MG63 (cell line): ENCODE data around the gene DNAH11. TPM values are rescaled to one million over a fixed set of nuclear protein-coding genes. Genes with fewer than 3 reads are reported as not detected.
"Not testable (repeated sequence)": the region's sequence is repeated elsewhere in the genome, so short reads cannot be mapped to it uniquely, and the experiment has no call there.

Experiments used
- DNase-seq: peaks from one replicate; pipeline ENCODE4 v3.0.0-alpha.2; 2020
- H3K27me3 ChIP-seq: fragments of 250-450 bp; sonication (Bioruptor Pico); 2 replicates; pipeline ENCODE4 v1.5.1; 2020; ENCODE audit warnings: mild to moderate bottlenecking, moderate library complexity
- H3K36me3 ChIP-seq: fragments of 250-450 bp; sonication (Bioruptor Pico); 2 replicates; pipeline ENCODE4 v1.5.1; 2020; ENCODE audit warnings: mild to moderate bottlenecking, moderate library complexity
- H3K4me3 ChIP-seq: fragments of 250-450 bp; sonication (Bioruptor Pico); 2 replicates; pipeline ENCODE4 v1.5.1; 2020; ENCODE audit warnings: mild to moderate bottlenecking, moderate library complexity
- H3K9me3 ChIP-seq: fragments of 250-450 bp; sonication (Bioruptor Pico); 2 replicates; pipeline ENCODE4 v1.5.1; 2020; ENCODE audit warnings: mild to moderate bottlenecking, moderate library complexity
- total RNA-seq: library from RNA; depleted of rRNA; stranded (reverse); fragments of >200 nt; shearing (Covaris generic); gene quantifications from 2 replicates; pipeline ENCODE4 v1.2.3, GENCODE V29; 2014; ENCODE audit warnings: low replicate concordance

DNAH11 gene
- total RNA-seq, 1 experiment from 2014 or later, result not detected

GRCh38 chr7:21912305-21912704, 369.5 kb downstream of the DNAH11 start:
- peaks cover 70% of the 10 kb centered on the region for H3K36me3 ChIP-seq
- H3K9me3 ChIP-seq, result no peaks in the 10 kb centered on the region
- H3K4me3 ChIP-seq, result no peak overlapping the region
- H3K27me3 ChIP-seq, result no peaks in the 10 kb centered on the region
- peak; percentile 95 for DNase-seq

- H3K4me3 ChIP-seq, result no peak overlapping the region
- no peaks in the 10 kb centered on the region for H3K27me3 ChIP-seq
- peaks cover 62% of the 10 kb centered on the region for H3K36me3 ChIP-seq
- no peaks in the 10 kb centered on the region for H3K9me3 ChIP-seq
- DNase-seq, result no peak
Measured at GRCh38 chr7:21912931-21913780, 370.3 kb downstream of the DNAH11 start.

GRCh38 chr7:21914671-21915070, 371.8 kb downstream of the DNAH11 start:
- no peaks in the 10 kb centered on the region for H3K27me3 ChIP-seq
- no peak overlapping the region for H3K4me3 ChIP-seq
- H3K9me3 ChIP-seq, result no peaks in the 10 kb centered on the region
- H3K36me3 ChIP-seq, result peaks cover 47% of the 10 kb centered on the region
- DNase-seq, result no peak

- Histone ChIP-seq H3K27me3 (no peaks in the 10 kb centered on the region), H3K36me3 (peaks cover 43% of the 10 kb centered on the region), H3K9me3 (no peaks in the 10 kb centered on the region), H3K4me3 (no peak overlapping the region)
- DNase-seq, result no peak
Measured at GRCh38 chr7:21915140-21915539, 372.3 kb downstream of the DNAH11 start.

GRCh38 chr7:21916176-21916575, 373.3 kb downstream of the DNAH11 start:
- no peak overlapping the region for H3K4me3 ChIP-seq
- DNase-seq, result no peak
- H3K36me3 ChIP-seq, result peaks cover 35% of the 10 kb centered on the region
- H3K27me3 ChIP-seq, result no peaks in the 10 kb centered on the region
- H3K9me3 ChIP-seq, result no peaks in the 10 kb centered on the region

GRCh38 chr7:21916629-21917028, 373.8 kb downstream of the DNAH11 start:
- H3K9me3 ChIP-seq, result no peaks in the 10 kb centered on the region
- no peak for DNase-seq
- H3K36me3 ChIP-seq, result peaks cover 34% of the 10 kb centered on the region
- H3K4me3 ChIP-seq, result no peak overlapping the region
- no peaks in the 10 kb centered on the region for H3K27me3 ChIP-seq

- Histone ChIP-seq H3K36me3 (peaks cover 30% of the 10 kb centered on the region), H3K9me3 (no peaks in the 10 kb centered on the region), H3K4me3 (no peak overlapping the region), H3K27me3 (no peaks in the 10 kb centered on the region)
- DNase-seq, result no peak
Measured at GRCh38 chr7:21918216-21918615, 375.4 kb downstream of the DNAH11 start.

- DNase-seq, result no peak
- H3K27me3 ChIP-seq, result no peaks in the 10 kb centered on the region
- peaks cover 10% of the 10 kb centered on the region for H3K36me3 ChIP-seq
- H3K9me3 ChIP-seq, result no peaks in the 10 kb centered on the region
- H3K4me3 ChIP-seq, result no peak overlapping the region
Measured at GRCh38 chr7:21920936-21921335, 378.1 kb downstream of the DNAH11 start.

- Histone ChIP-seq H3K36me3 (no peaks in the 10 kb centered on the region; the same call in none of the 2 replicates), H3K27me3 (no peaks in the 10 kb centered on the region), H3K4me3 (no peak overlapping the region), H3K9me3 (no peaks in the 10 kb centered on the region)
- no peak for DNase-seq
Measured at GRCh38 chr7:21922605-21923004, 379.8 kb downstream of the DNAH11 start.

- H3K4me3 ChIP-seq, result no peak overlapping the region
- no peaks in the 10 kb centered on the region for H3K27me3 ChIP-seq
- DNase-seq, result no peak
- H3K36me3 ChIP-seq, result no peaks in the 10 kb centered on the region; the same call in none of the 2 replicates
- no peaks in the 10 kb centered on the region for H3K9me3 ChIP-seq
Measured at GRCh38 chr7:21923658-21924057, 380.8 kb downstream of the DNAH11 start.

GRCh38 chr7:21926448-21926847, 383.6 kb downstream of the DNAH11 start:
- H3K9me3 ChIP-seq, result peaks cover 6% of the 10 kb centered on the region
- DNase-seq, result no peak
- H3K4me3 ChIP-seq, result no peak overlapping the region
- no peaks in the 10 kb centered on the region for H3K27me3 ChIP-seq
- H3K36me3 ChIP-seq, result peaks cover 7% of the 10 kb centered on the region

GRCh38 chr7:21927693-21928092, 384.9 kb downstream of the DNAH11 start:
- no peak overlapping the region for H3K4me3 ChIP-seq
- H3K9me3 ChIP-seq, result peaks cover 6% of the 10 kb centered on the region
- peaks cover 7% of the 10 kb centered on the region for H3K36me3 ChIP-seq
- DNase-seq, result no peak
- no peaks in the 10 kb centered on the region for H3K27me3 ChIP-seq

GRCh38 chr7:21933293-21933692, 390.5 kb downstream of the DNAH11 start:
- H3K4me3 ChIP-seq, DNase-seq: not testable (repeated sequence)
- peaks cover 37% of the 10 kb centered on the region for H3K9me3 ChIP-seq

GRCh38 chr7:21934808-21935207, 392.0 kb downstream of the DNAH11 start:
- Histone ChIP-seq H3K9me3 (peaks cover 35% of the 10 kb centered on the region), H3K36me3 (peaks cover 53% of the 10 kb centered on the region), H3K27me3 (no peaks in the 10 kb centered on the region), H3K4me3 (no peak overlapping the region)
- DNase-seq, result no peak

More at GRCh38 chr7:21933293-21933692, 390.5 kb downstream of the DNAH11 start:
- H3K36me3 ChIP-seq, result peaks cover 43% of the 10 kb centered on the region
- H3K27me3 ChIP-seq, result not testable (repeated sequence)

GRCh38 chr7:21938463-21938862, 395.6 kb downstream of the DNAH11 start:
- Histone ChIP-seq H3K36me3 (peaks cover 50% of the 10 kb centered on the region), H3K9me3 (peaks cover 26% of the 10 kb centered on the region), H3K4me3 (no peak overlapping the region), H3K27me3 (no peaks in the 10 kb centered on the region)
- peak; percentile 27 for DNase-seq

- Histone ChIP-seq H3K27me3 (no peaks in the 10 kb centered on the region), H3K36me3 (peaks cover 48% of the 10 kb centered on the region), H3K9me3 (peaks cover 26% of the 10 kb centered on the region), H3K4me3 (no peak overlapping the region)
- no peak for DNase-seq
Measured at GRCh38 chr7:21939136-21939857, 396.5 kb downstream of the DNAH11 start.

GRCh38 chr7:21939858-21940372, 397.1 kb downstream of the DNAH11 start:
- Histone ChIP-seq H3K27me3 (no peaks in the 10 kb centered on the region), H3K36me3 (peaks cover 42% of the 10 kb centered on the region), H3K4me3 (no peak overlapping the region), H3K9me3 (peaks cover 22% of the 10 kb centered on the region)
- no peak for DNase-seq
